Measurements from ENCODE around the gene HIVEP3.

- TF ChIP-seq POLR2A (IDR thresholded peaks at IDR 0.05; ENCODE audit: low read length) (no peak), GATA1 (IDR thresholded peaks at IDR 0.05; ENCODE audit: low read depth, low read length) (no peak)
Measured at GRCh38 chr1:41856944-41857285, 61.8 kb downstream of the HIVEP3 start.

Data from erythroblast (primary cell).